ENCODE measurements around the gene F9.
A peak's percentile ranks its signal among the peaks of the same experiment; 100 is the strongest.
"Not testable (repeated sequence)": the region's sequence is repeated elsewhere in the genome, so short reads cannot be mapped to it uniquely, and the experiment has no call there.

F9 gene

DNA sequence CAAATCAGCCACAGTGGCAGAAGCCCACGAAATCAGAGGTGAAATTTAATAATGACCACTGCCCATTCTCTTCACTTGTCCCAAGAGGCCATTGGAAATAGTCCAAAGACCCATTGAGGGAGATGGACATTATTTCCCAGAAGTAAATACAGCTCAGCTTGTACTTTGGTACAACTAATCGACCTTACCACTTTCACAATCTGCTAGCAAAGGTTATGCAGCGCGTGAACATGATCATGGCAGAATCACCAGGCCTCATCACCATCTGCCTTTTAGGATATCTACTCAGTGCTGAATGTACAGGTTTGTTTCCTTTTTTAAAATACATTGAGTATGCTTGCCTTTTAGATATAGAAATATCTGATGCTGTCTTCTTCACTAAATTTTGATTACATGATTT lies at the start of gene F9:
F9 (plus strand) TSS at position 190 of the 400 bp plus-strand sequence; CDS start at position 216, 26 bp downstream.
- no peak within 1 kb of the TSS for H3K4me3 ChIP-seq
- H3K4me2 ChIP-seq = no peak within 1 kb of the TSS
- no peaks in the 10 kb centered on the region for H4K20me1 ChIP-seq
- H3K36me3 ChIP-seq = no peaks in the 10 kb centered on the region
- H3K4me1 ChIP-seq = no peaks in the 10 kb centered on the region
- H3K9ac ChIP-seq = no peak within 1 kb of the TSS
- peaks cover 36 to 59% (median 52%) of the 10 kb centered on the region in 11 experiments for H3K27me3 ChIP-seq
- H3K9me3 ChIP-seq (replicated peaks in 1 of 11) = no peaks in the 10 kb centered on the region
- TF ChIP-seq Cebpa-rat (IDR thresholded peaks at IDR 0.05) = no peak
- H3K27ac ChIP-seq = no peak within 1 kb of the TSS

- Histone ChIP-seq H3K36me3 (no peaks in the 10 kb centered on the region), H3K9me3 (replicated peaks in 1 of 11) (peaks cover 0 to 3% (median 0%) of the 10 kb centered on the region in 11 experiments; a peak in 4 of 22 replicates), H3K4me1 (no peaks in the 10 kb centered on the region), H3K4me2 (no peak overlapping the region), H3K9ac (no peak overlapping the region), H3K27ac (no peak overlapping the region), H3K27me3 (peaks cover 69 to 95% (median 84%) of the 10 kb centered on the region in 11 experiments; a peak in 21 of 22 replicates), H3K4me3 (no peak overlapping the region), H4K20me1 (no peaks in the 10 kb centered on the region)
- no peak for TF ChIP-seq Cebpa-rat (IDR thresholded peaks at IDR 0.05)
Measured at GRCh38 chrX:139483699-139484098, 46.8 kb upstream of the F9 start.

DNA sequence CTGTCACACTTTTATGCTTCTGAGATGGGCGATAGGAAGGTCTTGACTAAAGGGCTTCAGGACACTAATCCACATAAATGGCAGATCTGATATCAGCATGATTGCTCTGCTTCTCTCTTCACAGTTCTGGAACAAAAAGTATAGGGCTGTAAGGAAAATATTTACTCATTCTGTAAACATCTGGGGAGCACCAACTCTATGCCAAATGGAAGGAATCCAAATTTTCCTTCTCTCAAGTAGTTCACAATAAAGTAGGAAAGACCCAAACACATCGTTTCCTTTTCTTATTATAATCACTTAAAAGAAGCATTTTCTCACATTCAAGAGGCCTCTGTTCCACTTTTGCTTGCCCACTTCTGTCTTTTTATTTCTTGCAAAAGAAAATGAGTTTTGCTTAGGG lies 45.9 kb upstream of the F9 start:
- Histone ChIP-seq H3K9ac (no peak overlapping the region), H3K36me3 (no peaks in the 10 kb centered on the region), H3K27me3 (peaks cover 66 to 89% (median 84%) of the 10 kb centered on the region in 11 experiments; a peak in 21 of 22 replicates), H3K9me3 (replicated peaks in 1 of 11) (peaks cover 0 to 6% (median 0%) of the 10 kb centered on the region in 11 experiments; a peak in 5 of 22 replicates), H3K4me1 (no peaks in the 10 kb centered on the region), H3K27ac (no peak overlapping the region), H3K4me2 (no peak overlapping the region), H3K4me3 (no peak overlapping the region), H4K20me1 (no peaks in the 10 kb centered on the region)
- no peak for TF ChIP-seq Cebpa-rat (IDR thresholded peaks at IDR 0.05)

DNA sequence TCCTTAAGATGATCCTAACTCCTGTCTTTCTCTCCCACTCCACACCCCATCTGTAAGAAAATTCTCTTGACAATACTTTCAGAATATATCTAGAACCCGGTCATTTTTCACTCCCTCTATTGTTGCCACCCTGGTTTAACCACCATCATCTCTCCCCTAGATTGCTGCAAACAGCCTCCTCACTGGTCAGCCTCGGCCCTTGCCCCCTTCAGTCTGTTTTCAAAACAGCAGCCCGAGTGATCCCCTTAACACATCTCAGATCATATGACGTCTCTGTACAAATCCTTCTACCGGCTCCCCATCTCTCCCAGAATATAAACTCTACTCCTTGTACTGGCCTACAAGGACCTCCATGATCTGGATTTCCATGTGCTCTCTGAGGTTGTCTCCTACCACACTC lies 35.2 kb upstream of the F9 start:
- peaks cover 63 to 96% (median 73%) of the 10 kb centered on the region in 11 experiments for H3K27me3 ChIP-seq
- no peak for TF ChIP-seq Cebpa-rat (IDR thresholded peaks at IDR 0.05)
- H4K20me1 ChIP-seq = no peaks in the 10 kb centered on the region
- H3K4me1 ChIP-seq = no peaks in the 10 kb centered on the region
- no peak overlapping the region for H3K9ac ChIP-seq
- peaks cover 0 to 8% (median 0%) of the 10 kb centered on the region in 11 experiments; a peak in 2 of 22 replicates for H3K9me3 ChIP-seq (replicated peaks in 1 of 11)
- no peaks in the 10 kb centered on the region for H3K36me3 ChIP-seq
- no peak overlapping the region for H3K27ac ChIP-seq
- H3K4me3 ChIP-seq = no peak overlapping the region
- H3K4me2 ChIP-seq = no peak overlapping the region

DNA sequence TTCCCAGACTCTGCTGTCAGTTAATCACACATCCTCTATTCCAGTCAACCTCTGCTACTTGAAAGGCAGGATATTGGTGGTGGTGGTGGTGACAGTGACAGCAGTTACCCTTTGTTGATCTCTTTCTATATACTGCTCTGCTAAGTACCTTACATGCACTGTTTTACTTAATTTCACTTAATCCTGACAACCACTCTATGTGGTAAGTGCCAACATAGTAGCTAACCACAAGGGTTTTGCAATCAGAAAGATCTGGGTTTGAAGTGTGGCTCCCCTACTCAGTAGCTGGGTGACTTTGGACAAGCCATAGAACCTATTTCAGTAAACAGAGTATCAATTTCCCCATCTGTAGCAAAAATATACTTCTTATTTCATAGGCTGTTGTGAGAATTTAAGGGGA lies 24.2 kb upstream of the F9 start:
- no peak overlapping the region for H3K27ac ChIP-seq
- peak overlapping the region in 4 of 11 experiments; percentile 0 to 47 (median 23); a peak in 3 of 22 replicates for H3K4me2 ChIP-seq
- no peaks in the 10 kb centered on the region for H4K20me1 ChIP-seq
- no peaks in the 10 kb centered on the region for H3K36me3 ChIP-seq
- H3K9ac ChIP-seq = no peak overlapping the region
- peaks cover 0 to 12% (median 6%) of the 10 kb centered on the region in 10 experiments; a peak in 8 of 20 replicates for H3K4me1 ChIP-seq
- TF ChIP-seq Cebpa-rat (IDR thresholded peaks at IDR 0.05) = no peak
- peaks cover 0 to 8% (median 0%) of the 10 kb centered on the region in 11 experiments; a peak in 2 of 22 replicates for H3K9me3 ChIP-seq (replicated peaks in 1 of 11)
- H3K4me3 ChIP-seq = no peak overlapping the region
- peaks cover 26 to 64% (median 56%) of the 10 kb centered on the region in 11 experiments for H3K27me3 ChIP-seq

GRCh38 chrX:139508099-139508498 lies 22.4 kb upstream of the F9 start:
- Histone ChIP-seq H3K27ac (no peak overlapping the region), H3K36me3 (no peaks in the 10 kb centered on the region), H3K27me3 (peaks cover 33 to 68% (median 64%) of the 10 kb centered on the region in 11 experiments), H3K4me2 (no peak overlapping the region), H3K4me3 (no peak overlapping the region), H3K9ac (no peak overlapping the region), H3K9me3 (replicated peaks in 1 of 11) (peaks cover 0 to 8% (median 0%) of the 10 kb centered on the region in 11 experiments; a peak in 3 of 22 replicates), H4K20me1 (no peaks in the 10 kb centered on the region), H3K4me1 (peaks cover 0 to 7% (median 0%) of the 10 kb centered on the region in 10 experiments; a peak in 3 of 20 replicates)
- TF ChIP-seq Cebpa-rat (IDR thresholded peaks at IDR 0.05) = no peak

GRCh38 chrX:139518475-139518874 lies 12.1 kb upstream of the F9 start:
- Histone ChIP-seq H3K27me3 (peaks cover 57 to 90% (median 84%) of the 10 kb centered on the region in 11 experiments), H3K4me3 (no peak overlapping the region), H3K9ac (no peak overlapping the region), H3K4me1 (no peaks in the 10 kb centered on the region), H3K27ac (no peak overlapping the region), H3K36me3 (no peaks in the 10 kb centered on the region), H3K9me3 (replicated peaks in 1 of 11) (peaks cover under 1 to 30% (median 14%) of the 10 kb centered on the region in 11 experiments; a peak in 16 of 22 replicates), H3K4me2 (no peak overlapping the region), H4K20me1 (no peaks in the 10 kb centered on the region; a peak in 1 of 22 replicates)
- no peak for TF ChIP-seq Cebpa-rat (IDR thresholded peaks at IDR 0.05)

DNA sequence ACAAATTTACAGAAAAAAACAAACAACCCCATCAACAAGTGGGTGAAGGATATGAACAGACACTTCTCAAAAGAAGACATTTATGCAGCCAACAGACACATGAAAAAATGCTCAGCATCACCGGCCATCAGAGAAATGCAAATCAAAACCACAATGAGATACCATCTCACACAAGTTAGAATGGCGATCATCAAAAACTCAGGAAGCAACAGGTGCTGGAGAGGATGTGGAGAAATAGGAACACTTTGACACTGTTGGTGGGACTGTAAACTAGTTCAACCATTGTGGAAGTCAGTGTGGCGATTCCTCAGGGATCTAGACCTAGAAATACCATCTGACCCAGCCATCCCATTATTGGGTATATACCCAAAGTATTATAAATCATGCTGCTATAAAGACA lies 1.7 kb upstream of the F9 start:
- not testable (repeated sequence) for H4K20me1 ChIP-seq; H3K9ac ChIP-seq; H3K9me3 ChIP-seq (replicated peaks in 1 of 11); H3K36me3 ChIP-seq; H3K4me3 ChIP-seq; H3K27ac ChIP-seq; H3K4me1 ChIP-seq; H3K4me2 ChIP-seq
- H3K27me3 ChIP-seq = peaks cover 21 to 42% (median 36%) of the 10 kb centered on the region in 11 experiments; a peak in 21 of 22 replicates

GRCh38 chrX:139532834-139533233 lies 2.3 kb downstream of the F9 start:
- no peak overlapping the region for H3K9ac ChIP-seq
- H3K27ac ChIP-seq = no peak overlapping the region
- H4K20me1 ChIP-seq = no peaks in the 10 kb centered on the region
- no peaks in the 10 kb centered on the region for H3K4me1 ChIP-seq
- no peak overlapping the region for H3K4me2 ChIP-seq
- no peak overlapping the region for H3K4me3 ChIP-seq
- TF ChIP-seq Cebpa-rat (IDR thresholded peaks at IDR 0.05) = no peak
- peaks cover 47 to 81% (median 71%) of the 10 kb centered on the region in 11 experiments for H3K27me3 ChIP-seq
- no peaks in the 10 kb centered on the region for H3K9me3 ChIP-seq (replicated peaks in 1 of 11)
- H3K36me3 ChIP-seq = no peaks in the 10 kb centered on the region

DNA sequence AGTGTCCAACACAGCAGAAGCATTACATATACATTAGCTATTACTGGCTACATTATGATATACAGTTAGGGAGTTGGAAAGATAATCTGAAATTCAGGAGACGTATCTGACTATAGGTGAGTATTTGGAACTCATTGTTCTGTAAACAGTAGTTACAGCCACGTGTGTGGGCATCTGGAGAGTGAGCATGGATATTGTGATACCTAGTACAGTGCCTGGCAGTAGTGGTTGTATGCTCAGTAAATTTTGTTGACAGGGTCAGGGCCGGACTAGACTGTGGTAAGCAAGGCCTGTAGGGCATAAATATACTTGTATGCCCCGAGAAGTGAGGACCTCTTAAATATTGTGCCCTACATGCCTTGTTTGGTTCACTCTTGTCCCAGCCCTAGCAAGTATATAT lies 2.9 kb downstream of the F9 start:
- TF ChIP-seq Cebpa-rat (IDR thresholded peaks at IDR 0.05) = no peak
- H3K9ac ChIP-seq = no peak overlapping the region
- no peak overlapping the region for H3K4me3 ChIP-seq
- H3K4me1 ChIP-seq = no peaks in the 10 kb centered on the region
- no peak overlapping the region for H3K4me2 ChIP-seq
- H3K27me3 ChIP-seq = peaks cover 53 to 87% (median 77%) of the 10 kb centered on the region in 11 experiments
- H3K36me3 ChIP-seq = no peaks in the 10 kb centered on the region
- no peak overlapping the region for H3K27ac ChIP-seq
- no peaks in the 10 kb centered on the region for H4K20me1 ChIP-seq
- H3K9me3 ChIP-seq (replicated peaks in 1 of 11) = no peaks in the 10 kb centered on the region
